Activated B cell treated with CpG ODN at 0.5 μM for 24 hours (primary cell): ENCODE results near the gene STARD10. TPM values are rescaled to one million over a fixed set of nuclear protein-coding genes. Genes with fewer than 3 reads are reported as not detected.
A peak's percentile ranks its signal among the peaks of the same experiment; 100 is the strongest.

ENCODE experiments used
- ATAC-seq: fragments of 200-7000 bp; cut with Tn5 transposase; one replicate; pipeline ENCODE4 v1.10.0; 2021; ENCODE audit warnings: low read depth, mild to moderate bottlenecking, moderate library complexity
- CTCF ChIA-PET: fragments of 350-600 bp; sonication (Branson Sonifier 250); formaldehyde crosslinking; loops from one replicate; lab custom pipeline; 2021; ENCODE audit warnings: antibody characterized with exemption; lab: Charles Lee
- POLR2A ChIA-PET: fragments of 350-600 bp; sonication (Branson Sonifier 250); formaldehyde crosslinking; loops from one replicate; lab custom pipeline; 2021; ENCODE audit warnings: antibody characterized with exemption; lab: Charles Lee
- DNase-seq: peaks from one replicate; pipeline ENCODE4 v3.0.0; 2022
- H3K27ac Mint-ChIP-seq: one replicate; pipeline ENCODE4 v1.8.0; 2020; ENCODE audit warnings: mixed read lengths
- H3K27me3 Mint-ChIP-seq: one replicate; pipeline ENCODE4 v1.8.0; 2021; ENCODE audit warnings: mixed read lengths
- H3K36me3 Mint-ChIP-seq: one replicate; pipeline ENCODE4 v1.8.0; 2021; ENCODE audit warnings: low read depth, mixed read lengths
- H3K4me1 Mint-ChIP-seq: one replicate; pipeline ENCODE4 v1.8.0; 2021; ENCODE audit warnings: mixed read lengths
- H3K4me3 Mint-ChIP-seq: one replicate; pipeline ENCODE4 v1.8.0; 2020; ENCODE audit warnings: mild to moderate bottlenecking, mixed read lengths
- H3K9me3 Mint-ChIP-seq: one replicate; pipeline ENCODE4 v1.8.0; 2020; ENCODE audit warnings: mixed read lengths
- CTCF ChIP-seq: fragments of 200-600 bp; IDR thresholded peaks from one replicate; pipeline ENCODE4 v1.8.0; 2022; ENCODE audit warnings: antibody characterized with exemption, mild to moderate bottlenecking
- intact Hi-C: fragments of 100-400 bp; cut with micrococcal nuclease; formaldehyde crosslinking; loops from one replicate; pipeline ENCODE4 v1.15.1; 2024
- total RNA-seq: library from RNA; stranded (reverse); gene quantifications from 2 replicates; pipeline ENCODE4 v1.2.3, GENCODE V29; 2022

Gene STARD10
- total RNA-seq, 1 donor from 2014 or later: 42.6 TPM

- ATAC-seq (no peak), DNase-seq (no peak)
- Mint-ChIP-seq H3K36me3 (no peaks in the 10 kb centered on the region), H3K9me3 (no peaks in the 10 kb centered on the region), H3K4me1 (peaks cover 33% of the 10 kb centered on the region), H3K27ac (no peak overlapping the region), H3K4me3 (peak overlapping the region; percentile 81), H3K27me3 (no peaks in the 10 kb centered on the region)
- TF ChIP-seq CTCF: no peak
- ChIA-PET POLR2A (interaction anchor here (1.2 to 3.1 kb wide), 4 partner anchors 12 to 43 kb away, joined by 5 to 19 read pairs (median 7); partner anchors contain the start of gene STARD10), CTCF (interaction anchor here (0.7 to 2.0 kb wide), 2 partner anchors 56 to 357 kb away, joined by 6 to 12 read pairs; no protein-coding TSS in a partner anchor)
- intact Hi-C loops: loop anchor here (1.0 kb wide), 3 partner anchors 12 to 34 kb away; partner anchors contain the start of gene ARAP1
These were observed 12.9 kb downstream of the STARD10 start for GRCh38 chr11:72781063-72781312.

- POLR2A ChIA-PET: interaction anchor here (3.1 kb wide), 1 partner anchor 13 kb away, joined by 19 read pairs; the partner anchor contains the start of gene STARD10
- Mint-ChIP-seq H3K27me3 (no peaks in the 10 kb centered on the region), H3K27ac (no peak overlapping the region), H3K4me1 (peaks cover 36% of the 10 kb centered on the region), H3K4me3 (peak overlapping the region; percentile 81), H3K9me3 (no peaks in the 10 kb centered on the region), H3K36me3 (no peaks in the 10 kb centered on the region)
- CTCF ChIA-PET: no interaction called here
- ATAC-seq (no peak), DNase-seq (no peak)
- intact Hi-C loops: loop anchor here (1.0 kb wide), 3 partner anchors 13 to 35 kb away; partner anchors contain the start of gene ARAP1
- no peak for TF ChIP-seq CTCF
These were observed 13.4 kb downstream of the STARD10 start for GRCh38 chr11:72780296-72781062.

GRCh38 chr11:72779495-72780128 lies 14.2 kb downstream of the STARD10 start:
- ChIA-PET CTCF (no interaction called here), POLR2A (interaction anchor here (1.0 kb wide), 1 partner anchor 14 kb away, joined by 3 read pairs; the partner anchor contains the start of gene STARD10)
- DNase-seq (no peak), ATAC-seq (no peak)
- TF ChIP-seq CTCF: no peak
- intact Hi-C loops: no loop called here
- no peaks in the 10 kb centered on the region for H3K9me3 Mint-ChIP-seq
- H3K36me3 Mint-ChIP-seq: no peaks in the 10 kb centered on the region
- no peak overlapping the region for H3K27ac Mint-ChIP-seq
- H3K27me3 Mint-ChIP-seq: no peaks in the 10 kb centered on the region
- H3K4me3 Mint-ChIP-seq: peak overlapping the region; percentile 81
- peaks cover 36% of the 10 kb centered on the region for H3K4me1 Mint-ChIP-seq

- DNase-seq (no peak), ATAC-seq (no peak)
- intact Hi-C loops: no loop called here
- no peak overlapping the region for H3K27ac Mint-ChIP-seq
- H3K4me1 Mint-ChIP-seq: peaks cover 36% of the 10 kb centered on the region
- H3K4me3 Mint-ChIP-seq: peak overlapping the region; percentile 81
- H3K9me3 Mint-ChIP-seq: no peaks in the 10 kb centered on the region
- TF ChIP-seq CTCF: no peak
- POLR2A ChIA-PET: interaction anchor here (0.9 to 1.0 kb wide), 2 partner anchors 11 to 15 kb away, joined by 3 to 8 read pairs; partner anchors contain the start of gene STARD10
- CTCF ChIA-PET: interaction anchor here (1.2 kb wide), 1 partner anchor 54 kb away, joined by 3 read pairs; no protein-coding TSS in a partner anchor
- H3K36me3 Mint-ChIP-seq: no peaks in the 10 kb centered on the region
- H3K27me3 Mint-ChIP-seq: no peaks in the 10 kb centered on the region
These were observed 15.0 kb downstream of the STARD10 start for GRCh38 chr11:72778535-72779494.
